ENCODE results near the gene GZMH.
"Not testable (repeated sequence)": the region's sequence is repeated elsewhere in the genome, so short reads cannot be mapped to it uniquely, and the experiment has no call there.

Gene GZMH

DNA sequence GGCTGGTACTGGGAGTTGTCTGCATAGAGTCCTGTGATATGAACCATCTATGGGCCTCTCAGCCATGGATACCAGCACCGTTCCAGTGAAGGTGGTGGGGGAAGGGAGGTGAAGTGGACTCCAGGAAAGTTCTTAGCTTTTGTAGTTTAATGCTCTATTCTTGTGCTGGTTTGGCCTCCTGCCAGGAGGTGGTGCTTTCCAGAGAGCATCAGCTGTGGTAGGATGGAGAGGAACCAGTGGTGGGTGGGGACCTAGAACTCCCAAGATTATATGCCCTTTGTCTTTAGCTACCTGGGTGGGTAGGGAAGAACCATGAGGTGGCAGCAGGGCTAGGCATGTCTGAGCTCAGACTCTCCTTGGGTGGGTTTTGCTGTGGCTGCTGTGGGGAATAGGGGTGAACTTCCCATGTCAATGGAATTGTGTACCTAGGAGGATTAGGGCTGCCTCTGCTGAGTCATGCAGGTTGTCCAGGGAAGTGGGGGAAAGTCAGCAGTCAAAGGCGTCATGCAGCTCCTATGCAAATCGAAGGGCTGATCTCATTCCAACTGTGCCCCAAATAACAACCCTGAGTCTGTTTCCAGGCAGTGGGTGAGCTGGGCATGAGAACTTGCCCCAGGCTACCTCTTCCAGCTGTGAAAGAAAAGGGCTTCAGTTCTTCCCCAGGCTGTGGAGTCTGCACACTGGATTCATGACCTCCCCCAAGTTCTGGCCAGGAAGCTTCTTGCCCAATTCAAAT, 14.2 kb downstream of the GZMH start:
- no peak for DNase-seq (ENCODE audit: low spot score)

DNA sequence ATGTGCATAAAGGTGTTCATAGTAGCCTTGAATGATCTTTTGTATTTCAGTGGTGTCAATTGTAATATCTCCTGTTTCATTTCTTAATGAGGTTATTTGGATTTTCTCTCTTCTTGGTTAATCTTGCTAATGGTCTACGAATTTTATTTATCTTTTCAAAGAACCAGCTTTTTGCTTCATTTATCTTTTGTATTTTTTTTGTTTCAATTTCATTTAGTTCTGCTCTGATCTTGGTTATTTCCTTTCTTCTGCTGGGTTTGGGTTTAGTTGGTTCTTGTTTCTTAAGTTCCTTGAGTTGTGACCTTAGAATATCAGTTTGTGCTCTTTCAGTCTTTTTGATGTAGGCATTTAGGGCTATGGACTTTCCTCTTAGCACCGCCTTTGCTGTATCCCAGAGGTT, 18.5 kb downstream of the GZMH start:
- not testable (repeated sequence) for DNase-seq (ENCODE audit: low spot score)

DNA sequence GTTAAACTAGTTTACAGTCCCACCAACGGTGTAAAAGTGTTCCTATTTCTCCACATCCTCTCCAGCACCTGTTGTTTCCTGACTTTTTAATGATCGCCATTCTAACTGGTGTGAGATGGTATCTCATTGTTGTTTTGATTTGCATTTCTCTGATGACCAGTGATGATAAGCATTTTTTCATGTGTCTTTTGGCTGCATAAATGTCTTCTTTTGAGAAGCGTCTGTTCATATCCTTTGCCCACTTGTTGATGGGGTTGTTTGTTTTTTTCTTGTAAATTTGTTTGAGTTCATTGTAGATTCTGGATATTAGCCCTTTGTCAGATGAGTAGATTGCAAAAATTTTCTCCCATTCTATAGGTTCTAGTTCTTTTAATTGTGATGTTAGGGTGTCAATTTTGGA, 25.1 kb downstream of the GZMH start:
- DNase-seq (ENCODE audit: low spot score): not testable (repeated sequence)

DNA sequence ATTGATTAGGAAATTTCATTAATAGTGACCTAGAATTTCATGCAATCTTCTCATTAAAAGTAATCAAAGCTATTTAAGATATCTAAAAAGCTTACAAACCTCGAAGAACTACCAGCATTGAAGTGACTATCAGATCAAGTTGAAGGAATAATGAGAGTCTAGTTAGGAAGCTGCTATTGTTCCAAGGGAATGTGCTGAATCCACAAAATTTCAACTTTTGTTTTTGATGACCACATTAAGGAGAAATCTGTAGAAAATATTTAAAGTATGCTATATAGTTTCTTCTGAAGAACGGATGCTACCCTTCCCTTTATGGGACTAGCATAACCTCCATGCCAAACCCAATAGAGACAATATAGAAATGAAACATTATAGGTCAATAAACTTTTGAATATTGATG, 30.9 kb downstream of the GZMH start:
- DNase-seq (ENCODE audit: low spot score): no peak

DNA sequence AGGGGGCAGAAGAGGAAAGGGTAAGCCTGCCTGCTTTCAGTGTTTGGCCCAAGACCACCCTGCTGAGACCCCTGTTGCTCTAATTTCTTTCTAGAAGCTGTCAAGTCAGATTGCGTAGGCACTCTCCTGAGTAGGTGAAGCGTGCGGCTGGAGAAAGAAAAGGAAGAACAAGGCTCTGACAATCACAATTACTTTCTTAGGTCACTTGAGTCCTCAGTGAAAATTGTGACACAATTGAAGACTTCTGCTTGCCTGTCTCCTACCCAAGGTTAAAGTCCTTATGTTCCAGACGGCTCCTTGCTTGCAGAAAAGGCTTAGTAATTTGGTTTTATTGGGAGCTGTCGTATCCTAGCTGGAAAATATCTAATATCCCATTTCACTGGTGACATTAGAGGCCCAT, 32.7 kb downstream of the GZMH start:
- DNase-seq (ENCODE audit: low spot score): no peak

DNA sequence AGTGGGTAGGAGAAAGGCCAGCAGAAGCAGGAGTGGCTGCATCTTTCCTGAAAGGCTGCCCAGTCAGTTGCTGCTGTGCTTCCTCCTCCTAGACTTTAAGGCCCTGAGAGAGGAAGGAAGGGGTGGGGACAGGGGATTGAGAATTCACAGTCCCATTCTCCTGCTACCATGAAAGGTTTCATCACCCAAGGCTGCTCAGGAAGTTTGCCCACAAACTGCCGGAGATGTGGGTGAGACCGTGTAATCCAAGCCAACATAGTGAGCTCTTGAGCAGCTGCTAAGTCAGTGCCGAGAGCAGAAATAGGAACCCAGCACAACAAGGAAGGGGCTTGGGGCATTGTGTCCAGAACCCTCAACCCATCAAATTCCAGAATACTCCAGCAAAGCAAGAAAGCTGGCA, 33.3 kb downstream of the GZMH start, which contains the start of gene CTSG:
TSS of gene CTSG (minus strand) at position 69 of the 400 bp plus-strand sequence. CDS start at position 42, 27 bp downstream.
- DNase-seq (ENCODE audit: low spot score): no peak

DNA sequence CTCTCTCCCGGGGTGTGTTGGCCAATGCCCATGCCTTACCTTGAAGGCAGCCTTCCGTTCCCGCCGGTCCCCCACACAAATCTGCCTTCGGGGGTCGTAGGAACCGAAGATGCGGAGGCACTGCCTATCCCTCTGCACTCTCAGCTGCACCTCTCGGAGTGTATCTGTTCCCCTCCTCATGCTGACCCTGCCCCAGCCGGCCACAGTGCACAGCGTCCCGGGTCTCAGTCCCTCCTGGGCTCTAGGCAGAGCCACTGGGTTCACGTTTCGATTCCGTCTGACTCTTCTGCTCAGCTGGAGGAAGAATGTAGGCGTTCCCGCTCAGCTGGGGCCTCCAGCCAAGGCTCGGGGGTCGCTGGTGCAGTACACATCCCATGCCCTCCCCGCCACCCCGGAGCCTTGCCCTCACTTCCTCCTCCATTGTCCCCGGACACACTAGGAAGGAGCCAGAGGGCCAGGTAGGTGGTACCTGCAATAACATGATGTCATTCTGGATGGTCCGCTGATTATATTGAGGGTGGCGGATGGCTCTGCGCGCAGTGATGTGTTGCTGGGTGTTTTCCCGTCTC, 35.2 kb downstream of the GZMH start:
- no peak for DNase-seq (ENCODE audit: low spot score)

DNA sequence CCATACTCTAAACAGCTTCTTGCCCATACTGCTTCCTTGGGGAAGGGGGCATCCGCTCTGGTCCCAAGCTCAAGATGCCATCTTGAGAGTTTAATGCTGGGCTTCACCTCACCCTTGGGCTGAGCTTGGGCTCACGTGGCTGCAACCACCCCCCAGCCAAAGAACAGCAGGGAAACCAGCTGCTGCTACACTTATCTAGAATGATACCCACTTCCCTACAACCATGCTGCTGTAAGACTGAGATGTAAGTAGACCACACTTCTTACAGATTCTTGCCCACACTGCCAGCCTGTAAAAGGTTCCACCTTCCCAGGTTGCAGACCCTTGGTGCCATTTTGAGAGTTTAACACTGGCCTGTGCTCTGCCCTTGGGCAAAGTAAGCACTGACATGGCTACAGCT, 43.2 kb downstream of the GZMH start:
- no peak for DNase-seq (ENCODE audit: low spot score)

DNA sequence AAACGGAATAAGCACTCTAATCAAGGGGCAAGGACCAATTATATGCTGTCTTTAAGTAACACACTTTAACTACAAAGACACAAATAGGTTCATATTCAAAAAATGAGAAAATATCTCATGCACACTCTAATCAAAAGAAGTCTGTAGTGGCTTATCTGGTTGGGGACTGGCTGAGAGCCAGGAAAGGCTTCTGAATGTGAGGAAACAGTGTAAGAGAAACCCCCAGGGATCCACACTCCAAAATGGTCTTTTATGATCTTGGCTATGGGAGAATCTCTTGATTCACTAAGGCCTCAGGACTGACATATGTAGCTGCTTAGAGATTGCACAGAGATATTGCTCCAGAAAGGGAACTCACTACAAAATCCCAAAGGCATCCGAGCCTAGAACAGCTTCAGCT, 43.7 kb downstream of the GZMH start:
- no peak for DNase-seq (ENCODE audit: low spot score)

DNA sequence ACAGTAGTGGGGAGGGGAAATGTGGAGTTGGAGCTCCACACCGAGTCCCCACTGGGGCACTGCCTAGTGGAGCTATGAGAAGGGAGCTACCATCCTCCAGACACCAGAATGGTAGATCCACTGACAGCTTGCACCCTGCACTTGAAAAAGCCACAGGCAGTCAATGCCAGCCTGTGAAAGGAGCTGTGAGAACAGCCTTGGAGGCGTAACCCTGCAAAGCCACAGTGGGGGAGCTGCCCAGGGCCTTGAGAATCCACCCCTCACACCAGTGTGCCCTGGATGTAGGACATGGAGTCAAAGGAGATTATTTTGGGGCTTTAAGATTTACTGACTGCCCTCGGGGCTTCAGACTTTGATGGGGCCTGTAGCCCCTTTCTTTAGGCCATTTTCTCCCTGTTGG, 46.0 kb downstream of the GZMH start:
- no peak for DNase-seq (ENCODE audit: low spot score)

DNA sequence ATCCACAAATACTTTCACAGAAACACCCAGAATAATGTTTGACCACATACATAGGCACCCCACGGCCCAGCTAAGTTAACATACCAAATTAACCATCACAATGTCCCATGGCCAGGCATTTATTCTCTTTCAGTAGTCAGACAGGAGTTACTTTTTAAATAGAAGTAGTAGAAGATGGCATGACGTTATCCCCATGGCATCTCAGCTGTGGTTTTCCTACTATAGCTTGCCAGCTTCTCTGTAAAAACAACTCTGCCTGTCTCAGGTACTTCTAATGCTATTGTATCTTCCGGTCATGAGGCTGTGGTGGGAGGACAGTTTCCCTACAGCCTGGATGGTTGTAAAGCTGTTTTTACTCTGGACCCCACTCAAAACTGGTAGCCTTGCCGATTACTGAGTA, 52.7 kb downstream of the GZMH start:
- no peak for DNase-seq (ENCODE audit: low spot score)

All from D341Med (cell line).